Measurements from ENCODE around the gene EPHB2. TPM values are rescaled to one million over a fixed set of nuclear protein-coding genes. Genes with fewer than 3 reads are reported as not detected.

Gene EPHB2
- total RNA-seq, 1 donor from 2014 or later: 3.9 TPM

DNA sequence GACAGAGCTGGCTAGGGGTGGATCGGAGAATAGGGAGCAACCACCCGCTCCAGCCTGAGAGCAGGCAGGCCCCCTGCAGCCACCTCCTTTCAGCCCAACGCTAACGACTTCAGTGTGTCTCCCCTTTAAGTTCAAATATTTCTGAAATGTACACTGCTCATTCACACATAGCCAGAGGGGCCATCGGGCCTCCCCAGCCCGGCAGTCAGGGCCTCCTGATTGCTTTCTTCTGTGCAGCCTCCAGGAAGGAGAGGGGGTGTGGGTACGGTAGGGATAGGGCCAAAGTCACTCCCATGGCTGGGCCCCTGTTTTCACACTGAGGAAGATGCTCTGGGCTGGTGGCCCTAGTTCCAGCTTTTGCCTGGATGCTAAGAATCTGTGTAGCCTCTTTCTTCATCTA lies 64.8 kb downstream of the EPHB2 start:
- intact Hi-C loops (cut with DNase I): no loop called here
- no peak for TF ChIP-seq POLR2AphosphoS5 (IDR thresholded peaks at IDR 0.05; ENCODE audit: insufficient read depth in 1 of 2, low read depth in 1 of 2)
- no peak for TF ChIP-seq CTCF (IDR thresholded peaks at IDR 0.05)
- no peak for TF ChIP-seq POLR2A (IDR thresholded peaks at IDR 0.05)
- no peak for DNase-seq (ENCODE audit: extremely low spot score in 2 of 2)
- Histone ChIP-seq H3K9me3 (no peaks in the 10 kb centered on the region), H3K36me3 (no peaks in the 10 kb centered on the region), H3K27ac (no peak overlapping the region), H3K4me3 (no peak overlapping the region), H3K27me3 (no peaks in the 10 kb centered on the region), H3K4me1 (peaks cover 25% of the 10 kb centered on the region)

- no peak for DNase-seq (ENCODE audit: extremely low spot score in 2 of 2)
- Histone ChIP-seq H3K4me1 (peaks cover 25% of the 10 kb centered on the region), H3K27ac (no peak overlapping the region), H3K4me3 (no peak overlapping the region), H3K27me3 (no peaks in the 10 kb centered on the region), H3K36me3 (no peaks in the 10 kb centered on the region), H3K9me3 (no peaks in the 10 kb centered on the region)
- TF ChIP-seq POLR2AphosphoS5 (IDR thresholded peaks at IDR 0.05; ENCODE audit: insufficient read depth in 1 of 2, low read depth in 1 of 2): no peak
- no peak for TF ChIP-seq POLR2A (IDR thresholded peaks at IDR 0.05)
- no peak for TF ChIP-seq CTCF (IDR thresholded peaks at IDR 0.05)
- intact Hi-C loops (cut with DNase I): no loop called here
Measured at GRCh38 chr1:22776035-22776613, 65.5 kb downstream of the EPHB2 start.

GRCh38 chr1:22777388-22778057 lies 66.9 kb downstream of the EPHB2 start:
- Histone ChIP-seq H3K4me3 (no peak overlapping the region), H3K36me3 (no peaks in the 10 kb centered on the region), H3K27ac (no peak overlapping the region), H3K4me1 (peaks cover 25% of the 10 kb centered on the region), H3K27me3 (no peaks in the 10 kb centered on the region), H3K9me3 (no peaks in the 10 kb centered on the region)
- intact Hi-C loops (cut with DNase I): no loop called here
- DNase-seq (ENCODE audit: extremely low spot score in 2 of 2): no peak
- TF ChIP-seq CTCF (IDR thresholded peaks at IDR 0.05) (no peak), POLR2A (IDR thresholded peaks at IDR 0.05) (no peak), POLR2AphosphoS5 (IDR thresholded peaks at IDR 0.05; ENCODE audit: insufficient read depth in 1 of 2, low read depth in 1 of 2) (no peak)

- peaks cover 21% of the 10 kb centered on the region for H3K4me1 ChIP-seq
- no peak overlapping the region for H3K4me3 ChIP-seq
- H3K36me3 ChIP-seq: no peaks in the 10 kb centered on the region
- H3K27me3 ChIP-seq: no peaks in the 10 kb centered on the region
- no peak for DNase-seq (ENCODE audit: extremely low spot score in 2 of 2)
- TF ChIP-seq POLR2A (IDR thresholded peaks at IDR 0.05): no peak
- no peak for TF ChIP-seq POLR2AphosphoS5 (IDR thresholded peaks at IDR 0.05; ENCODE audit: insufficient read depth in 1 of 2, low read depth in 1 of 2)
- no peak for TF ChIP-seq CTCF (IDR thresholded peaks at IDR 0.05)
- no peak overlapping the region for H3K27ac ChIP-seq
- no peaks in the 10 kb centered on the region for H3K9me3 ChIP-seq
- intact Hi-C loops (cut with DNase I): no loop called here
Measured at GRCh38 chr1:22778408-22778807, 67.8 kb downstream of the EPHB2 start.

GRCh38 chr1:22778862-22779520 lies 68.4 kb downstream of the EPHB2 start:
- no peak for DNase-seq (ENCODE audit: extremely low spot score in 2 of 2)
- H3K36me3 ChIP-seq: no peaks in the 10 kb centered on the region
- no peaks in the 10 kb centered on the region for H3K9me3 ChIP-seq
- no peaks in the 10 kb centered on the region for H3K27me3 ChIP-seq
- no peak overlapping the region for H3K27ac ChIP-seq
- H3K4me3 ChIP-seq: no peak overlapping the region
- intact Hi-C loops (cut with DNase I): no loop called here
- H3K4me1 ChIP-seq: peaks cover 15% of the 10 kb centered on the region
- TF ChIP-seq CTCF (IDR thresholded peaks at IDR 0.05) (no peak), POLR2AphosphoS5 (IDR thresholded peaks at IDR 0.05; ENCODE audit: insufficient read depth in 1 of 2, low read depth in 1 of 2) (no peak), POLR2A (IDR thresholded peaks at IDR 0.05) (no peak)

All from vagina (tissue), 2 donors.